HepG2 (cell line): ENCODE results near the gene LTBR. TPM values are rescaled to one million over a fixed set of nuclear protein-coding genes. Genes with fewer than 3 reads are reported as not detected.

Experiments used
- GABPA ChIP-seq, 2 experiments: IDR thresholded peaks; 2 replicates each; pipeline ENCODE4 v1.6.1; 2011 to 2016; ENCODE audit warnings: low read depth in 2 of 2, low read length in 1 of 2, missing biosample characterization in 1 of 2, missing genetic modification characterization in 1 of 2
- JUNB ChIP-seq: sonication (generic); formaldehyde crosslinking; IDR thresholded peaks from 2 replicates; pipeline ENCODE4 v1.8.0; 2022; ENCODE audit warnings: missing genetic modification reagents, mild to moderate bottlenecking, borderline replicate concordance
- NFE2 ChIP-seq: sonication (generic); formaldehyde crosslinking; IDR thresholded peaks from 2 replicates; pipeline ENCODE4 v1.4.0; 2020; ENCODE audit warnings: missing genetic modification reagents
- NFYB ChIP-seq: sonication (generic); formaldehyde crosslinking; IDR thresholded peaks from 2 replicates; pipeline ENCODE4 v1.4.0; 2020; ENCODE audit warnings: missing genetic modification reagents
- POLR2G ChIP-seq: fragments of 200-400 bp; formaldehyde crosslinking; IDR thresholded peaks from 2 replicates; pipeline ENCODE4 v1.6.1; 2018; ENCODE audit warnings: mild to moderate bottlenecking, low read depth, low read length, moderate library complexity
- SALL1 ChIP-seq: sonication (generic); formaldehyde crosslinking; IDR thresholded peaks from 2 replicates; pipeline ENCODE4 v1.8.0; 2022; ENCODE audit warnings: mild to moderate bottlenecking, missing genetic modification reagents
- TIGD3 ChIP-seq: sonication (generic); formaldehyde crosslinking; IDR thresholded peaks from 2 replicates; pipeline ENCODE4 v1.5.1; 2020; ENCODE audit warnings: mild to moderate bottlenecking, missing genetic modification reagents, borderline replicate concordance
- ZBTB42 ChIP-seq: sonication (generic); formaldehyde crosslinking; IDR thresholded peaks from 2 replicates; pipeline ENCODE4 v1.5.0; 2020; ENCODE audit warnings: mild to moderate bottlenecking, missing genetic modification reagents
- ZKSCAN5 ChIP-seq: sonication (generic); formaldehyde crosslinking; IDR thresholded peaks from 2 replicates; pipeline ENCODE4 v1.5.1; 2020; ENCODE audit warnings: mild to moderate bottlenecking, missing genetic modification reagents
- ZNF160 ChIP-seq: sonication (generic); formaldehyde crosslinking; IDR thresholded peaks from 2 replicates; pipeline ENCODE4 v1.8.0; 2022; ENCODE audit warnings: mild to moderate bottlenecking, inconsistent platforms, missing genetic modification reagents
- polyA plus RNA-seq, 8 experiments: library from polyadenylated mRNA; depleted of rRNA in 3 of 8; stranded (reverse) in 7 of 8; unstranded in 1 of 8; fragments of >200 nt; fragmentation: Illumina TruSeq in 4 of 8; extraction: Trizol in 4 of 8; gene quantifications; 2 replicates each; pipeline versions ENCODE4 v1.2.1 to v1.2.3, GENCODE V29; 2011 to 2016; ENCODE audit warnings: low read depth in 4 of 8, missing spikeins in 1 of 8, mixed read lengths in 1 of 8; ENCODE audit not compliant: insufficient read depth in 1 of 8
- total RNA-seq, 5 experiments: library from RNA; depleted of rRNA; stranded (reverse); fragments of >200 nt; fragmentation: Illumina TruSeq; extraction: Trizol; gene quantifications; 2 replicates each; pipeline ENCODE4 v1.2.3, GENCODE V29; 2016; ENCODE audit warnings: low read depth in 1 of 5
- TF ChIP-seq, protein P1 (sequence below), 2 experiments: fragments of 450-650 bp in 1 of 2; sonication (generic) in 1 of 2; formaldehyde crosslinking in 1 of 2; IDR thresholded peaks; 2 replicates each; pipeline versions ENCODE4 v1.6.1 to v1.8.0; 2016 to 2022; ENCODE audit warnings: antibody characterized with exemption in 1 of 2, mild to moderate bottlenecking in 1 of 2, missing genetic modification reagents in 1 of 2
- TF ChIP-seq, protein P2 (sequence below): sonication (generic); formaldehyde crosslinking; IDR thresholded peaks from 2 replicates; pipeline ENCODE4 v1.5.0; 2020; ENCODE audit warnings: mild to moderate bottlenecking, missing genetic modification reagents
- TF ChIP-seq, protein P3 (sequence below): sonication (generic); formaldehyde crosslinking; IDR thresholded peaks from 2 replicates; pipeline ENCODE4 v1.4.0; 2020; ENCODE audit warnings: missing genetic modification reagents

Gene LTBR
- total and polyA plus RNA-seq, 2 of the 13 experiments (the other 11 are each of a cell fraction or from before 2014, with no cell fraction given): 31.4 to 34.8 TPM

DNA sequence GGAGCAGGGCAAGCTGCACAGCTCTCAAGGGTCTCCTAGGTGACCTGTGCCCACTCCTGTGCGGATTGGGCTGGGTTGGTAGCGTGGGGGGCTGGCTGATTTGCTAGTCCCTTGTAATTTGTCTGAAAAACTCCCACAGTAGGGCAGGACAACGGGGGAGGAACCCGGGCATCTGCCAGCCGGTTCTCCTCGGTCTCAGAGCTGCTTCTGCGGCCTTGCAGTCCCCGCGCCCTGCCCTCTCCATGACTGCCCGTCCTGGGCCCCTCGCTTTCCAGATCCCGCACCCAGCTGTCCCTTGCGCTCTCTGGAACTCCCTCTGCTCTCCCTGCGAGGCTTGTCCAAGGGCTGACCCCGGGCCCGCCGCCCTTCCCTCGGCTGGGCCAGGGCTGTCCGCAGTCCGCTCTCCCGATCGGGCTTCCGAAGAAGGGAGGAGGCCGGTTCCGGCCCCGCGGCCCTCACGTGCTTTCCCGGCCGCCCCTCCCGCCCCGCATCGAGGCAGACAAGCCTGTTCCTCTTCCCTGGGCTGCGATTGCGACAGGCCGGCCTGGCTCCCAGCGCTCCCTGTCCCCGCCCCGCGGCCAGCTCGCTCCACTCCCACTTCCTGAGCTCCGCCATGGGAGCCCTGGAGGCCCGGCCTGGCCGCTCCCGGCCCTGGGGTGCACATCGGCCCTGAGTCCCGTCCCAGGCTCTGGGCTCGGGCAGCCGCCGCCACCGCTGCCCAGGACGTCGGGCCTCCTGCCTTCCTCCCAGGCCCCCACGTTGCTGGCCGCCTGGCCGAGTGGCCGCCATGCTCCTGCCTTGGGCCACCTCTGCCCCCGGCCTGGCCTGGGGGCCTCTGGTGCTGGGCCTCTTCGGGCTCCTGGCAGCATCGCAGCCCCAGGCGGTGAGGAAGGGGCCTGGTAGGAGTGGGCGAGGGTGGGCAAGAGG, at the start of gene LTBR (continued):
- TF ChIP-seq, protein P1, sequence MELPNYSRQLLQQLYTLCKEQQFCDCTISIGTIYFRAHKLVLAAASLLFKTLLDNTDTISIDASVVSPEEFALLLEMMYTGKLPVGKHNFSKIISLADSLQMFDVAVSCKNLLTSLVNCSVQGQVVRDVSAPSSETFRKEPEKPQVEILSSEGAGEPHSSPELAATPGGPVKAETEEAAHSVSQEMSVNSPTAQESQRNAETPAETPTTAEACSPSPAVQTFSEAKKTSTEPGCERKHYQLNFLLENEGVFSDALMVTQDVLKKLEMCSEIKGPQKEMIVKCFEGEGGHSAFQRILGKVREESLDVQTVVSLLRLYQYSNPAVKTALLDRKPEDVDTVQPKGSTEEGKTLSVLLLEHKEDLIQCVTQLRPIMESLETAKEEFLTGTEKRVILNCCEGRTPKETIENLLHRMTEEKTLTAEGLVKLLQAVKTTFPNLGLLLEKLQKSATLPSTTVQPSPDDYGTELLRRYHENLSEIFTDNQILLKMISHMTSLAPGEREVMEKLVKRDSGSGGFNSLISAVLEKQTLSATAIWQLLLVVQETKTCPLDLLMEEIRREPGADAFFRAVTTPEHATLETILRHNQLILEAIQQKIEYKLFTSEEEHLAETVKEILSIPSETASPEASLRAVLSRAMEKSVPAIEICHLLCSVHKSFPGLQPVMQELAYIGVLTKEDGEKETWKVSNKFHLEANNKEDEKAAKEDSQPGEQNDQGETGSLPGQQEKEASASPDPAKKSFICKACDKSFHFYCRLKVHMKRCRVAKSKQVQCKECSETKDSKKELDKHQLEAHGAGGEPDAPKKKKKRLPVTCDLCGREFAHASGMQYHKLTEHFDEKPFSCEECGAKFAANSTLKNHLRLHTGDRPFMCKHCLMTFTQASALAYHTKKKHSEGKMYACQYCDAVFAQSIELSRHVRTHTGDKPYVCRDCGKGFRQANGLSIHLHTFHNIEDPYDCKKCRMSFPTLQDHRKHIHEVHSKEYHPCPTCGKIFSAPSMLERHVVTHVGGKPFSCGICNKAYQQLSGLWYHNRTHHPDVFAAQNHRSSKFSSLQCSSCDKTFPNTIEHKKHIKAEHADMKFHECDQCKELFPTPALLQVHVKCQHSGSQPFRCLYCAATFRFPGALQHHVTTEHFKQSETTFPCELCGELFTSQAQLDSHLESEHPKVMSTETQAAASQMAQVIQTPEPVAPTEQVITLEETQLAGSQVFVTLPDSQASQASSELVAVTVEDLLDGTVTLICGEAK (IDR thresholded peaks at IDR 0.05): no peak
- TF ChIP-seq, protein P1 (CRISPR knock-in tag; IDR thresholded peaks at IDR 0.05): peak; percentile 84
- TF ChIP-seq, protein P2, sequence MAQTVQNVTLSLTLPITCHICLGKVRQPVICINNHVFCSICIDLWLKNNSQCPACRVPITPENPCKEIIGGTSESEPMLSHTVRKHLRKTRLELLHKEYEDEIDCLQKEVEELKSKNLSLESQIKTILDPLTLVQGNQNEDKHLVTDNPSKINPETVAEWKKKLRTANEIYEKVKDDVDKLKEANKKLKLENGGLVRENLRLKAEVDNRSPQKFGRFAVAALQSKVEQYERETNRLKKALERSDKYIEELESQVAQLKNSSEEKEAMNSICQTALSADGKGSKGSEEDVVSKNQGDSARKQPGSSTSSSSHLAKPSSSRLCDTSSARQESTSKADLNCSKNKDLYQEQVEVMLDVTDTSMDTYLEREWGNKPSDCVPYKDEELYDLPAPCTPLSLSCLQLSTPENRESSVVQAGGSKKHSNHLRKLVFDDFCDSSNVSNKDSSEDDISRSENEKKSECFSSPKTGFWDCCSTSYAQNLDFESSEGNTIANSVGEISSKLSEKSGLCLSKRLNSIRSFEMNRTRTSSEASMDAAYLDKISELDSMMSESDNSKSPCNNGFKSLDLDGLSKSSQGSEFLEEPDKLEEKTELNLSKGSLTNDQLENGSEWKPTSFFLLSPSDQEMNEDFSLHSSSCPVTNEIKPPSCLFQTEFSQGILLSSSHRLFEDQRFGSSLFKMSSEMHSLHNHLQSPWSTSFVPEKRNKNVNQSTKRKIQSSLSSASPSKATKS: peak; percentile 92
- no peak for TF ChIP-seq ZKSCAN5 (CRISPR knock-in tag)
- TF ChIP-seq ZBTB42 (CRISPR knock-in tag): peak; percentile 82; the same call in 1 of the 2 replicates
- peak; percentile 35; the same call in 1 of the 2 replicates for TF ChIP-seq TIGD3 (CRISPR knock-in tag)
- TF ChIP-seq ZNF160 (CRISPR knock-in tag): peak; percentile 58; the same call in 1 of the 2 replicates
- peak; percentile 9; the same call in 1 of the 2 replicates for TF ChIP-seq NFE2 (CRISPR knock-in tag)
- TF ChIP-seq JUNB (CRISPR knock-in tag): 0 out of 2 replicates have a peak, but pooled peaks have one; percentile 38
- TF ChIP-seq, protein P3, sequence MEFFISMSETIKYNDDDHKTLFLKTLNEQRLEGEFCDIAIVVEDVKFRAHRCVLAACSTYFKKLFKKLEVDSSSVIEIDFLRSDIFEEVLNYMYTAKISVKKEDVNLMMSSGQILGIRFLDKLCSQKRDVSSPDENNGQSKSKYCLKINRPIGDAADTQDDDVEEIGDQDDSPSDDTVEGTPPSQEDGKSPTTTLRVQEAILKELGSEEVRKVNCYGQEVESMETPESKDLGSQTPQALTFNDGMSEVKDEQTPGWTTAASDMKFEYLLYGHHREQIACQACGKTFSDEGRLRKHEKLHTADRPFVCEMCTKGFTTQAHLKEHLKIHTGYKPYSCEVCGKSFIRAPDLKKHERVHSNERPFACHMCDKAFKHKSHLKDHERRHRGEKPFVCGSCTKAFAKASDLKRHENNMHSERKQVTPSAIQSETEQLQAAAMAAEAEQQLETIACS (CRISPR knock-in tag): no peak
- TF ChIP-seq SALL1: peak; percentile 96
- TF ChIP-seq NFYB (CRISPR knock-in tag): no peak
- TF ChIP-seq POLR2G: peak; percentile 84
- TF ChIP-seq GABPA (IDR thresholded peaks at IDR 0.05; ENCODE audit: low read depth, low read length): peak; percentile 38
- peak; percentile 60; the same call in 1 of the 2 replicates for TF ChIP-seq GABPA (CRISPR knock-in tag; IDR thresholded peaks at IDR 0.05; ENCODE audit: low read depth)
